ENCODE data around the gene SEC14L5.

- no peak for TF ChIP-seq EZH2phosphoT487 (IDR thresholded peaks at IDR 0.05; ENCODE audit: low read length)
- no peak for TF ChIP-seq CTCF (IDR thresholded peaks at IDR 0.05; ENCODE audit: low read length)
- no peak for TF ChIP-seq EZH2 (optimal IDR thresholded peaks at IDR 0.05; ENCODE audit: low read depth, low read length)
Observed at GRCh38 chr16:5046914-5047313, 88.8 kb downstream of the SEC14L5 start.

Data from MM.1S (cell line).